ENCODE results near the gene HOXA7. TPM values are rescaled to one million over a fixed set of nuclear protein-coding genes. Genes with fewer than 3 reads are reported as not detected.

HOXA7 gene
- total and polyA plus RNA-seq, 2 donors (not counting 1 experiment from before 2014, with no cell fraction given), result 0.37 TPM; not detected in 1

- H3K36me3 ChIP-seq (replicated peaks in 1 of 2; ENCODE audit: control extremely low read depth in 1 of 2, control insufficient read depth in 1 of 2, extremely low read depth in 1 of 2, insufficient read depth in 2 of 2, low read length in 1 of 2), result no peaks in the 10 kb centered on the region
- DNase-seq (no peak), ATAC-seq (ENCODE audit: low read depth) (no peak)
- H3K4me3 ChIP-seq (ENCODE audit: control extremely low read depth in 1 of 5, extremely low read depth in 1 of 5, insufficient read depth in 1 of 5, low read depth in 2 of 5, low read length in 4 of 5), result no peak overlapping the region
- POLR2A ChIA-PET, result no interaction called here
- Mint-ChIP-seq H3K4me3 (no peak overlapping the region), H3K9me3 (ENCODE audit: insufficient read depth) (no peaks in the 10 kb centered on the region), H3K4me1 (peaks cover 17% of the 10 kb centered on the region), H3K27me3 (peaks cover 57% of the 10 kb centered on the region), H3K27ac (no peak overlapping the region)
- H3K79me2 ChIP-seq (ENCODE audit: control insufficient read depth, insufficient read depth, low read length), result no peaks in the 10 kb centered on the region
- no peaks in the 10 kb centered on the region for H4K20me1 ChIP-seq (ENCODE audit: control insufficient read depth, insufficient read depth, low read length, poor library complexity, severe bottlenecking)
- H3K27ac ChIP-seq (ENCODE audit: low read length in 2 of 2), result no peak overlapping the region
- CTCF ChIA-PET, result interaction anchor here (1.0 to 1.7 kb wide), 6 partner anchors 13 to 461 kb away, joined by 3 to 7 read pairs (median 3); no protein-coding TSS in a partner anchor
- H3K4me1 ChIP-seq (ENCODE audit: control insufficient read depth in 2 of 2, insufficient read depth in 2 of 2, low read length in 2 of 2), result peaks cover 19 to 21% of the 10 kb centered on the region in 2 donors
- peaks cover 0 to 67% (median 37%) of the 10 kb centered on the region in 4 experiments for H3K27me3 ChIP-seq (replicated peaks in 1 of 4; ENCODE audit: control extremely low read depth in 1 of 4, control insufficient read depth in 3 of 4, insufficient read depth in 4 of 4, low read length in 3 of 4)
- no peak overlapping the region for H3K9ac ChIP-seq (ENCODE audit: low read length)
- intact Hi-C loops (cut with micrococcal nuclease), result no loop called here
- peaks cover 0 to 59% (median 0%) of the 10 kb centered on the region in 3 donors for H3K9me3 ChIP-seq (ENCODE audit: control extremely low read depth in 1 of 3, control insufficient read depth in 2 of 3, insufficient read depth in 1 of 3, low read length in 2 of 3)
- H3K4me2 ChIP-seq (replicated peaks; ENCODE audit: low read depth, low read length, poor library complexity, severe bottlenecking), result peak overlapping the region; percentile 17
- no peak overlapping the region for H2AFZ ChIP-seq (ENCODE audit: insufficient read depth, low read depth, low read length, poor library complexity, severe bottlenecking)
- TF ChIP-seq EZH2 (IDR thresholded peaks at IDR 0.05; ENCODE audit: borderline replicate concordance, insufficient read depth, low read depth, low read length, poor library complexity, severe bottlenecking), result no peak
- TF ChIP-seq, protein P1, sequence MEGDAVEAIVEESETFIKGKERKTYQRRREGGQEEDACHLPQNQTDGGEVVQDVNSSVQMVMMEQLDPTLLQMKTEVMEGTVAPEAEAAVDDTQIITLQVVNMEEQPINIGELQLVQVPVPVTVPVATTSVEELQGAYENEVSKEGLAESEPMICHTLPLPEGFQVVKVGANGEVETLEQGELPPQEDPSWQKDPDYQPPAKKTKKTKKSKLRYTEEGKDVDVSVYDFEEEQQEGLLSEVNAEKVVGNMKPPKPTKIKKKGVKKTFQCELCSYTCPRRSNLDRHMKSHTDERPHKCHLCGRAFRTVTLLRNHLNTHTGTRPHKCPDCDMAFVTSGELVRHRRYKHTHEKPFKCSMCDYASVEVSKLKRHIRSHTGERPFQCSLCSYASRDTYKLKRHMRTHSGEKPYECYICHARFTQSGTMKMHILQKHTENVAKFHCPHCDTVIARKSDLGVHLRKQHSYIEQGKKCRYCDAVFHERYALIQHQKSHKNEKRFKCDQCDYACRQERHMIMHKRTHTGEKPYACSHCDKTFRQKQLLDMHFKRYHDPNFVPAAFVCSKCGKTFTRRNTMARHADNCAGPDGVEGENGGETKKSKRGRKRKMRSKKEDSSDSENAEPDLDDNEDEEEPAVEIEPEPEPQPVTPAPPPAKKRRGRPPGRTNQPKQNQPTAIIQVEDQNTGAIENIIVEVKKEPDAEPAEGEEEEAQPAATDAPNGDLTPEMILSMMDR (IDR thresholded peaks at IDR 0.05), result peak; percentile 24
- 90% methylated on average over 26 of the region's 40 CpGs for WGBS (ENCODE audit: insufficient coverage)
Measured at GRCh38 chr7:27143950-27144780, 12.3 kb downstream of the HOXA7 start.

Measured in B cell (primary cell).